Ovary (tissue), 3 donors: ENCODE results near the gene PPAT.

Source experiments
- CTCF ChIP-seq, 3 donors: fragments of 450-650 bp in 2 of 3; fragments of 200-600 bp in 1 of 3; IDR thresholded peaks; one replicate each; pipeline versions ENCODE4 v1.5.1 to v1.8.0; 2016 to 2022; ENCODE audit warnings: antibody characterized with exemption in 3 of 3, mild to moderate bottlenecking in 1 of 3
- POLR2A ChIP-seq: fragments of 450-650 bp; IDR thresholded peaks from one replicate; pipeline ENCODE4 v1.6.1; 2017; ENCODE audit warnings: antibody characterized with exemption, mild to moderate bottlenecking, moderate library complexity
- donor health status: DM: no; HTN: no; CAD: no.

GRCh38 chr4:56460085-56460484 lies 24.7 kb upstream of the PPAT start:
- TF ChIP-seq POLR2A (no peak), CTCF (IDR thresholded peaks at IDR 0.05) (no peak)
